ENCODE results near the gene SLC25A18. TPM values are rescaled to one million over a fixed set of nuclear protein-coding genes. Genes with fewer than 3 reads are reported as not detected.
"Not testable (repeated sequence)": the region's sequence is repeated elsewhere in the genome, so short reads cannot be mapped to it uniquely, and the experiment has no call there.

The SLC25A18 gene
- total RNA-seq, 1 experiment from 2014 or later = 0.45 TPM

DNA sequence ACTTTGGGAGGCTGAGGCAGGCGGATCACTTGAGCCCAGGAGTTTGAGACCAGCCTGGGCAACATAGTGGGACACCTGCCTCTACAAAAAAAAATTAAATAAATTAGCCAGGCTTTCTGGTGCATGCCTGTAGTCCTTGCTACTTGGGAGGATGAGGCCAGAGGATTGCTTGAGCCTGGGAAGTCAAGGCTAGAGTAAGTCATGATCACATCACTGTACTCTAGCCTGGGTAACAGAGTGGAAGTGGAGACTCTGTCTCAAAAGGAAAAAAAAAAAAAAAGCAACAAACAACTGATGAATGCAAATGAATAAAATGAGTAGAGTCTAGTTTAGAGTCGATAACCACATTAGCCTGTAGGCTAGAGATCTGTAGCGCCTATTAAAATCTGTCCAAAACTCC, 71.4 kb downstream of the SLC25A18 start:
- TF ChIP-seq CTCF (conservative IDR thresholded peaks at IDR 0.05; ENCODE audit: low read depth, low read length) (no peak), EZH2 (IDR thresholded peaks at IDR 0.05; ENCODE audit: borderline replicate concordance, low read depth, low read length, poor library complexity, severe bottlenecking) (no peak)
- no peaks in the 10 kb centered on the region for H3K36me3 ChIP-seq (ENCODE audit: insufficient read depth, low read length, poor library complexity, severe bottlenecking)
- DNase-seq (ENCODE audit: low spot score) = no peak
- POLR2A ChIA-PET (ENCODE audit: low non-redundant PET) = no interaction called here
- no peaks in the 10 kb centered on the region for H3K27me3 ChIP-seq (replicated peaks; ENCODE audit: insufficient read depth, low read depth, low read length, poor library complexity)
- intact Hi-C loops (cut with micrococcal nuclease; ENCODE audit: unreplicated experiment) = no loop called here
- peaks cover 9% of the 10 kb centered on the region for H3K4me1 ChIP-seq (ENCODE audit: insufficient read depth, low read length, poor library complexity, severe bottlenecking)
- BruUV-seq (replicated peaks) = no TSS peak
- no peaks in the 10 kb centered on the region for H3K9me3 ChIP-seq (ENCODE audit: low read depth, low read length, poor library complexity, severe bottlenecking)
- CTCF ChIA-PET = no interaction called here
- H3K27ac ChIP-seq (ENCODE audit: low read depth, low read length, poor library complexity, severe bottlenecking) = no peak overlapping the region
- no peak overlapping the region for H3K4me3 ChIP-seq (ENCODE audit: low read depth, low read length, poor library complexity, severe bottlenecking)

GRCh38 chr22:17636850-17637249, 73.6 kb downstream of the SLC25A18 start:
- H3K4me1 ChIP-seq (ENCODE audit: insufficient read depth, low read length, poor library complexity, severe bottlenecking) = peaks cover 15% of the 10 kb centered on the region
- POLR2A ChIA-PET (ENCODE audit: low non-redundant PET) = interaction anchor here (0.7 kb wide), 1 partner anchor 13 kb away, joined by 3 read pairs; no protein-coding TSS in a partner anchor
- BruUV-seq (replicated peaks); H3K9me3 ChIP-seq (ENCODE audit: low read depth, low read length, poor library complexity, severe bottlenecking); H3K27ac ChIP-seq (ENCODE audit: low read depth, low read length, poor library complexity, severe bottlenecking); intact Hi-C loops (cut with micrococcal nuclease; ENCODE audit: unreplicated experiment); CTCF ChIA-PET; H3K36me3 ChIP-seq (ENCODE audit: insufficient read depth, low read length, poor library complexity, severe bottlenecking); H3K4me3 ChIP-seq (ENCODE audit: low read depth, low read length, poor library complexity, severe bottlenecking); DNase-seq (ENCODE audit: low spot score); H3K27me3 ChIP-seq (replicated peaks; ENCODE audit: insufficient read depth, low read depth, low read length, poor library complexity): not testable (repeated sequence)

GRCh38 chr22:17637490-17638181, 74.3 kb downstream of the SLC25A18 start:
- intact Hi-C loops (cut with micrococcal nuclease; ENCODE audit: unreplicated experiment) = no loop called here
- TSS peak; percentile 91 for BruUV-seq (replicated peaks)
- peaks cover 15% of the 10 kb centered on the region for H3K4me1 ChIP-seq (ENCODE audit: insufficient read depth, low read length, poor library complexity, severe bottlenecking)
- H3K27ac ChIP-seq (ENCODE audit: low read depth, low read length, poor library complexity, severe bottlenecking) = peak overlapping the region; percentile 98
- no peaks in the 10 kb centered on the region for H3K9me3 ChIP-seq (ENCODE audit: low read depth, low read length, poor library complexity, severe bottlenecking)
- ChIA-PET CTCF (no interaction called here), POLR2A (ENCODE audit: low non-redundant PET) (no interaction called here)
- no peaks in the 10 kb centered on the region for H3K36me3 ChIP-seq (ENCODE audit: insufficient read depth, low read length, poor library complexity, severe bottlenecking)
- TF ChIP-seq CTCF (conservative IDR thresholded peaks at IDR 0.05; ENCODE audit: low read depth, low read length) = no peak
- no peak for TF ChIP-seq EZH2 (IDR thresholded peaks at IDR 0.05; ENCODE audit: borderline replicate concordance, low read depth, low read length, poor library complexity, severe bottlenecking)
- peak overlapping the region; percentile 88 for H3K4me3 ChIP-seq (ENCODE audit: low read depth, low read length, poor library complexity, severe bottlenecking)
- H3K27me3 ChIP-seq (replicated peaks; ENCODE audit: insufficient read depth, low read depth, low read length, poor library complexity) = no peaks in the 10 kb centered on the region
- no peak for DNase-seq (ENCODE audit: low spot score)

DNA sequence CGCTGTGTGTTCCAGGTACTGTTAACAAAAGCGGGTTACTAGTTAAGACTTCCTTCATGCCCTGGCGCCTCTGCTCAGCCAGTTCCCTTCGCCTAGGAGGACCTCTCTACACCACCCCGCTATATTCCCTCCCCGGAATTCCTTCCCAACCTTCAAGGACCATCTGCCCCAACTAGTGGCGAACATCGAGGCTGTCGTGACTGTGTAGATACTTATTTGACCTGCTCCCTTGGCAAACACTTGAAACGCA, 74.8 kb downstream of the SLC25A18 start:
- no peaks in the 10 kb centered on the region for H3K27me3 ChIP-seq (replicated peaks; ENCODE audit: insufficient read depth, low read depth, low read length, poor library complexity)
- peak overlapping the region; percentile 98 for H3K27ac ChIP-seq (ENCODE audit: low read depth, low read length, poor library complexity, severe bottlenecking)
- intact Hi-C loops (cut with micrococcal nuclease; ENCODE audit: unreplicated experiment) = no loop called here
- ChIA-PET POLR2A (ENCODE audit: low non-redundant PET) (no interaction called here), CTCF (no interaction called here)
- no peaks in the 10 kb centered on the region for H3K9me3 ChIP-seq (ENCODE audit: low read depth, low read length, poor library complexity, severe bottlenecking)
- peaks cover 15% of the 10 kb centered on the region for H3K4me1 ChIP-seq (ENCODE audit: insufficient read depth, low read length, poor library complexity, severe bottlenecking)
- H3K4me3 ChIP-seq (ENCODE audit: low read depth, low read length, poor library complexity, severe bottlenecking) = peak overlapping the region; percentile 88
- DNase-seq (ENCODE audit: low spot score) = no peak
- H3K36me3 ChIP-seq (ENCODE audit: insufficient read depth, low read length, poor library complexity, severe bottlenecking) = no peaks in the 10 kb centered on the region
- BruUV-seq (replicated peaks) = no TSS peak
- no peak for TF ChIP-seq EZH2 (IDR thresholded peaks at IDR 0.05; ENCODE audit: borderline replicate concordance, low read depth, low read length, poor library complexity, severe bottlenecking)
- TF ChIP-seq CTCF (conservative IDR thresholded peaks at IDR 0.05; ENCODE audit: low read depth, low read length) = no peak
